ENCODE results near the gene ZBED2. TPM values are rescaled to one million over a fixed set of nuclear protein-coding genes. Genes with fewer than 3 reads are reported as not detected.
A peak's percentile ranks its signal among the peaks of the same experiment; 100 is the strongest.

ZBED2 gene
- total RNA-seq, 1 donor from 2014 or later, result not detected

- no peak overlapping the region for H3K27ac ChIP-seq (replicated peaks)
- H3K4me3 ChIP-seq, result no peak overlapping the region
- H3K9me3 ChIP-seq (replicated peaks), result no peaks in the 10 kb centered on the region
- DNase-seq, result no peak
- no peaks in the 10 kb centered on the region for H3K36me3 ChIP-seq
- peak; percentile 50 for TF ChIP-seq CTCF (IDR thresholded peaks at IDR 0.05; ENCODE audit: borderline replicate concordance)
- H3K4me1 ChIP-seq, result no peaks in the 10 kb centered on the region
- peaks cover 10% of the 10 kb centered on the region for H3K27me3 ChIP-seq (ENCODE audit: low read depth)
- intact Hi-C loops (cut with micrococcal nuclease), result no loop called here
Measured at GRCh38 chr3:111577798-111578685, 17.1 kb downstream of the ZBED2 start.

GRCh38 chr3:111577113-111577512 lies 18.0 kb downstream of the ZBED2 start:
- no peak for TF ChIP-seq CTCF (IDR thresholded peaks at IDR 0.05; ENCODE audit: borderline replicate concordance)
- Histone ChIP-seq H3K9me3 (replicated peaks) (no peaks in the 10 kb centered on the region), H3K4me3 (no peak overlapping the region), H3K27ac (replicated peaks) (no peak overlapping the region), H3K4me1 (no peaks in the 10 kb centered on the region), H3K36me3 (no peaks in the 10 kb centered on the region), H3K27me3 (ENCODE audit: low read depth) (peaks cover 4% of the 10 kb centered on the region)
- no peak for DNase-seq
- intact Hi-C loops (cut with micrococcal nuclease), result no loop called here

GRCh38 chr3:111571907-111572460 lies 23.2 kb downstream of the ZBED2 start:
- Histone ChIP-seq H3K36me3 (no peaks in the 10 kb centered on the region), H3K9me3 (replicated peaks) (no peaks in the 10 kb centered on the region), H3K27me3 (ENCODE audit: low read depth) (peaks cover 6% of the 10 kb centered on the region), H3K4me1 (no peaks in the 10 kb centered on the region), H3K4me3 (no peak overlapping the region), H3K27ac (replicated peaks) (no peak overlapping the region)
- DNase-seq, result no peak
- TF ChIP-seq CTCF (IDR thresholded peaks at IDR 0.05; ENCODE audit: borderline replicate concordance), result no peak
- intact Hi-C loops (cut with micrococcal nuclease), result no loop called here

GRCh38 chr3:111571282-111571681 lies 23.9 kb downstream of the ZBED2 start:
- intact Hi-C loops (cut with micrococcal nuclease), result no loop called here
- no peak for DNase-seq
- H3K4me3 ChIP-seq, result no peak overlapping the region
- H3K27ac ChIP-seq (replicated peaks), result no peak overlapping the region
- H3K4me1 ChIP-seq, result no peaks in the 10 kb centered on the region
- peaks cover 7% of the 10 kb centered on the region for H3K27me3 ChIP-seq (ENCODE audit: low read depth)
- no peaks in the 10 kb centered on the region for H3K36me3 ChIP-seq
- no peaks in the 10 kb centered on the region for H3K9me3 ChIP-seq (replicated peaks)
- TF ChIP-seq CTCF (IDR thresholded peaks at IDR 0.05; ENCODE audit: borderline replicate concordance), result no peak

GRCh38 chr3:111570404-111571030 lies 24.6 kb downstream of the ZBED2 start:
- no peaks in the 10 kb centered on the region for H3K9me3 ChIP-seq (replicated peaks)
- no peak overlapping the region for H3K4me3 ChIP-seq
- H3K27me3 ChIP-seq (ENCODE audit: low read depth), result peaks cover 15% of the 10 kb centered on the region
- H3K4me1 ChIP-seq, result no peaks in the 10 kb centered on the region
- TF ChIP-seq CTCF (IDR thresholded peaks at IDR 0.05; ENCODE audit: borderline replicate concordance), result no peak
- DNase-seq, result no peak
- H3K36me3 ChIP-seq, result no peaks in the 10 kb centered on the region
- H3K27ac ChIP-seq (replicated peaks), result no peak overlapping the region
- intact Hi-C loops (cut with micrococcal nuclease), result no loop called here
